CD1c-positive myeloid dendritic cell (primary cell): ENCODE results near the gene EPN2.

Experiments used
- DNase-seq: peaks from one replicate; pipeline ENCODE4 v3.0.0-alpha.2; 2016; ENCODE audit errors: extremely low spot score

EPN2 gene

GRCh38 chr17:19331134-19331533 is 94.0 kb downstream of the EPN2 start:
- no peak for DNase-seq

GRCh38 chr17:19331543-19332245 is 94.5 kb downstream of the EPN2 start:
- DNase-seq: no peak

GRCh38 chr17:19332371-19333131 is 95.4 kb downstream of the EPN2 start:
- DNase-seq: no peak

GRCh38 chr17:19333132-19333440 is 95.9 kb downstream of the EPN2 start:
- no peak for DNase-seq

GRCh38 chr17:19333736-19334290 is 96.6 kb downstream of the EPN2 start:
- no peak for DNase-seq

- no peak for DNase-seq
Measured at GRCh38 chr17:19334331-19334730, 97.2 kb downstream of the EPN2 start.

GRCh38 chr17:19335951-19336631 is 98.9 kb downstream of the EPN2 start:
- DNase-seq: no peak

GRCh38 chr17:19336938-19337711 is 100.0 kb downstream of the EPN2 start:
- DNase-seq: no peak

GRCh38 chr17:19337712-19338023 is 100.5 kb downstream of the EPN2 start:
- no peak for DNase-seq

- peak; percentile 80 for DNase-seq
Measured at GRCh38 chr17:19338031-19338990, 101.1 kb downstream of the EPN2 start.

GRCh38 chr17:19339341-19339815 is 102.2 kb downstream of the EPN2 start:
- no peak for DNase-seq

GRCh38 chr17:19341211-19341631 is 104.1 kb downstream of the EPN2 start:
- DNase-seq: no peak

GRCh38 chr17:19341641-19342610 is 104.8 kb downstream of the EPN2 start:
- no peak for DNase-seq

- DNase-seq: no peak
Measured at GRCh38 chr17:19342611-19343255, 105.6 kb downstream of the EPN2 start.

- no peak for DNase-seq
Measured at GRCh38 chr17:19343256-19343630, 106.1 kb downstream of the EPN2 start.

GRCh38 chr17:19343671-19344151 is 106.5 kb downstream of the EPN2 start:
- DNase-seq: no peak

GRCh38 chr17:19344311-19345066 is 107.3 kb downstream of the EPN2 start:
- no peak for DNase-seq

- no peak for DNase-seq
Measured at GRCh38 chr17:19345067-19345460, 107.9 kb downstream of the EPN2 start.
